PC-3 (cell line): ENCODE results near the gene NHLH2. TPM values are rescaled to one million over a fixed set of nuclear protein-coding genes. Genes with fewer than 3 reads are reported as not detected.

Source experiments
- ATAC-seq: fragments of 200-7000 bp; cut with Tn5 transposase; 2 replicates; pipeline ENCODE4 v1.9.1; 2020; ENCODE audit warnings: mild to moderate bottlenecking, moderate library complexity
- BruUV-seq: library from RNA; stranded (reverse); fragments of 400-500 nt; replicated peaks from 2 replicates; lab custom pipeline; 2021; lab: Mats Ljungman, UMichigan
- CTCF ChIA-PET: fragments of 300-600 bp; sonication (Branson Sonifier 250); formaldehyde crosslinking; loops from one replicate; lab custom pipeline; 2022; ENCODE audit warnings: antibody characterized with exemption; lab: Charles Lee
- POLR2A ChIA-PET: fragments of 300-600 bp; sonication (Branson Sonifier 250); formaldehyde crosslinking; loops from one replicate; lab custom pipeline; 2022; ENCODE audit warnings: antibody characterized with exemption; ENCODE audit not compliant: unreplicated experiment; lab: Charles Lee
- DNase-seq: peaks from one replicate; pipeline ENCODE4 v3.0.0-alpha.2; 2015
- H2AFZ ChIP-seq: fragments of 300-600 bp; sonication (generic); 2 replicates; pipeline ENCODE4 v1.6.0; 2016; ENCODE audit warnings: antibody characterized with exemption, low read length
- H3F3A ChIP-seq: fragments of 300-600 bp; sonication (generic); one replicate; pipeline ENCODE4 v1.6.0; 2017; ENCODE audit warnings: antibody characterized with exemption, low read length, control low read depth, mild to moderate bottlenecking; ENCODE audit not compliant: unreplicated experiment
- H3K27ac ChIP-seq: fragments of 300-600 bp; sonication (generic); 2 replicates; pipeline ENCODE4 v1.5.1; 2016; ENCODE audit warnings: mild to moderate bottlenecking, low read length
- H3K27me3 ChIP-seq: fragments of 300-600 bp; sonication (generic); 2 replicates; pipeline ENCODE4 v1.6.1; 2016; ENCODE audit warnings: low read length, mixed read lengths
- H3K36me3 ChIP-seq: fragments of 300-600 bp; sonication (generic); 2 replicates; pipeline ENCODE4 v1.6.1; 2016; ENCODE audit warnings: low read depth, mixed run types, low read length, mixed read lengths
- H3K4me1 ChIP-seq: fragments of 300-600 bp; sonication (generic); 2 replicates; pipeline ENCODE4 v1.5.1; 2016; ENCODE audit warnings: low read length; ENCODE audit not compliant: insufficient read depth
- H3K4me2 ChIP-seq: fragments of 300-600 bp; sonication (generic); 2 replicates; pipeline ENCODE4 v1.6.0; 2016; ENCODE audit warnings: low read length
- H3K4me3 ChIP-seq: fragments of 300-600 bp; sonication (generic); 2 replicates; pipeline ENCODE4 v1.5.1; 2016; ENCODE audit warnings: mild to moderate bottlenecking, low read length, mixed read lengths
- H3K79me2 ChIP-seq: fragments of 300-600 bp; sonication (generic); 2 replicates; pipeline ENCODE4 v1.6.1; 2017; ENCODE audit warnings: low read length, mixed read lengths
- H3K9ac ChIP-seq: fragments of 300-600 bp; sonication (generic); 2 replicates; pipeline ENCODE4 v1.6.0; 2016; ENCODE audit warnings: mild to moderate bottlenecking, low read length
- H3K9me2 ChIP-seq: fragments of 300-600 bp; sonication (generic); replicated peaks from 2 replicates; pipeline ENCODE4 v1.6.1; 2016; ENCODE audit warnings: mixed run types, low read length, mixed read lengths
- H3K9me3 ChIP-seq: fragments of 300-600 bp; sonication (generic); 2 replicates; pipeline ENCODE4 v1.6.1; 2016; ENCODE audit warnings: low read length, mixed read lengths
- H4K20me1 ChIP-seq: fragments of 300-600 bp; sonication (generic); 2 replicates; pipeline ENCODE4 v1.6.1; 2016; ENCODE audit warnings: low read length, mixed read lengths
- EZH2 ChIP-seq: fragments of 300-600 bp; sonication (generic); IDR thresholded peaks from one replicate; pipeline ENCODE4 v1.6.1; 2017; ENCODE audit warnings: antibody characterized with exemption, mild to moderate bottlenecking, low read length; ENCODE audit not compliant: unreplicated experiment
- EZH2phosphoT487 ChIP-seq: fragments of 300-600 bp; sonication (generic); IDR thresholded peaks from 2 replicates; pipeline ENCODE4 v1.6.1; 2018; ENCODE audit warnings: mild to moderate bottlenecking, antibody characterized with exemption, low read length, borderline replicate concordance
- intact Hi-C: fragments of 100-400 bp; cut with micrococcal nuclease; formaldehyde crosslinking; loops from 2 replicates; pipeline ENCODE4 v1.9.0; 2023
- total RNA-seq: library from RNA; depleted of rRNA; stranded (reverse); fragments of >200 nt; gene quantifications from 2 replicates; pipeline ENCODE4 v1.2.3, GENCODE V29; 2014
- TF ChIP-seq, protein P1 (sequence below): fragments of 300-600 bp; sonication (generic); conservative IDR thresholded peaks from 2 replicates; pipeline ENCODE4 v1.5.1; 2017; ENCODE audit warnings: antibody characterized with exemption, low read depth, mild to moderate bottlenecking, low read length

The NHLH2 gene
- total RNA-seq, 1 experiment from 2014 or later, result not detected

DNA sequence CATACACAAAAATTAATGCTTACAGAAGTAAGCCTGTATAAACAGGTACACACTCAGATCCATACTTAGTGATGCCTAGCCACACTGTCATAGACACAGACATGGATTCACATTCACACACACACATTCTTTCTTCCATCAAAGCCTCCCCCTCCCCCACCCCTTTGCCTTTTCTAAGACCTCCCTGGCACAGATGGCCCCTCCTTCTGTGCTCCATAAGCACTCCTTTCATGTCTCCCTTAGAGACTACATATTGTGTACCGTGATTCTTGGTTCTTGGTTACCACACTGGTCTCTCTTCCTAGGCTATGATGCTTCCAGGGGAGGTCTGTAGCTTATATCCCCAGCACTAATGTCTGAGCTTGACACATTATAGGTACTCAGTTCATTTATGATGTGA lies 2.0 kb upstream of the NHLH2 start:
- H3K9me3 ChIP-seq, result no peaks in the 10 kb centered on the region
- H3K36me3 ChIP-seq, result no peaks in the 10 kb centered on the region
- POLR2A ChIA-PET, result no interaction called here
- no peak overlapping the region for H3K27ac ChIP-seq
- peaks cover 79% of the 10 kb centered on the region for H3K27me3 ChIP-seq
- no peaks in the 10 kb centered on the region for H3F3A ChIP-seq
- H3K79me2 ChIP-seq, result no peaks in the 10 kb centered on the region
- no peak overlapping the region for H3K9ac ChIP-seq
- DNase-seq (no peak), ATAC-seq (no peak)
- H3K9me2 ChIP-seq, result no peaks in the 10 kb centered on the region
- intact Hi-C loops, result no loop called here
- TF ChIP-seq EZH2, result no peak
- TF ChIP-seq, protein P1, sequence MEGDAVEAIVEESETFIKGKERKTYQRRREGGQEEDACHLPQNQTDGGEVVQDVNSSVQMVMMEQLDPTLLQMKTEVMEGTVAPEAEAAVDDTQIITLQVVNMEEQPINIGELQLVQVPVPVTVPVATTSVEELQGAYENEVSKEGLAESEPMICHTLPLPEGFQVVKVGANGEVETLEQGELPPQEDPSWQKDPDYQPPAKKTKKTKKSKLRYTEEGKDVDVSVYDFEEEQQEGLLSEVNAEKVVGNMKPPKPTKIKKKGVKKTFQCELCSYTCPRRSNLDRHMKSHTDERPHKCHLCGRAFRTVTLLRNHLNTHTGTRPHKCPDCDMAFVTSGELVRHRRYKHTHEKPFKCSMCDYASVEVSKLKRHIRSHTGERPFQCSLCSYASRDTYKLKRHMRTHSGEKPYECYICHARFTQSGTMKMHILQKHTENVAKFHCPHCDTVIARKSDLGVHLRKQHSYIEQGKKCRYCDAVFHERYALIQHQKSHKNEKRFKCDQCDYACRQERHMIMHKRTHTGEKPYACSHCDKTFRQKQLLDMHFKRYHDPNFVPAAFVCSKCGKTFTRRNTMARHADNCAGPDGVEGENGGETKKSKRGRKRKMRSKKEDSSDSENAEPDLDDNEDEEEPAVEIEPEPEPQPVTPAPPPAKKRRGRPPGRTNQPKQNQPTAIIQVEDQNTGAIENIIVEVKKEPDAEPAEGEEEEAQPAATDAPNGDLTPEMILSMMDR, result no peak
- no peak for TF ChIP-seq EZH2phosphoT487
- BruUV-seq, result no TSS peak
- H3K4me1 ChIP-seq, result no peaks in the 10 kb centered on the region; the same call in 1 of the 2 replicates
- no peaks in the 10 kb centered on the region for H4K20me1 ChIP-seq
- CTCF ChIA-PET, result no interaction called here
- no peak overlapping the region for H2AFZ ChIP-seq
- H3K4me3 ChIP-seq, result no peak overlapping the region
- H3K4me2 ChIP-seq, result no peak overlapping the region

DNA sequence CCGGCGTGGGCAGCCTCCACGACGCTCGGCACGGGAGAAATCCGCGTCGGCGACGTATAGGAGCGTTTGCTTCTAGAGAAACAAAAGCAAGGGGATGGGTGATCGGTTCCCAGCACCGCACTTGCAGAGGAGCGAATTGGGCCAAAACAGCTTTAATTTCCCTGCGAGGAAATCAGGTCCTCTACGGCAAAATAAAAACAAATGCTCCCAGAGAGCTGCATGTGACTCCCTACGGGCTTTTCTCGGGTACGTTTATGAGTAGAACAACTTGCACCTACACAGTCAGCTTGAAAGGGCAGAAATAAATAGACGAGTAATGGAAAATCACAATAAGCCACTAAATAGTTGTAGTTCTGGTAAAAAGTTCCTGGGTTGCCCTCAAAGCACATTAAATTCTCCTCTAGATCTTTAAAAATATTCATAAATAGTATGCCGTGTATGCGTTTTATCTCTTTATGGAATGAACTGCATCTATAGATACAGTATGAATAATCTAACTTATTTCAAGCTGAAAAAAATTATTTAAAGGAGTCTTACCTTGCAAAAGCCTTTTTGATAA lies 1.2 kb downstream of the NHLH2 start:
- ChIA-PET POLR2A (no interaction called here), CTCF (no interaction called here)
- no peak for DNase-seq
- Histone ChIP-seq H2AFZ (peak overlapping the region; percentile 68; the same call in 1 of the 2 replicates), H3K27me3 (peaks cover 58% of the 10 kb centered on the region), H3K4me2 (peak overlapping the region; percentile 80), H3K79me2 (no peaks in the 10 kb centered on the region), H3F3A (no peaks in the 10 kb centered on the region), H3K9ac (no peak overlapping the region), H3K36me3 (no peaks in the 10 kb centered on the region), H3K4me3 (peak overlapping the region; percentile 54), H3K27ac (no peak overlapping the region), H3K9me3 (no peaks in the 10 kb centered on the region), H3K4me1 (no peaks in the 10 kb centered on the region; the same call in 1 of the 2 replicates), H3K9me2 (no peaks in the 10 kb centered on the region), H4K20me1 (no peaks in the 10 kb centered on the region)
- TF ChIP-seq EZH2phosphoT487 (no peak), EZH2 (peak; percentile 86)
- intact Hi-C loops, result no loop called here
- ATAC-seq, result no peak
- BruUV-seq, result no TSS peak

DNA sequence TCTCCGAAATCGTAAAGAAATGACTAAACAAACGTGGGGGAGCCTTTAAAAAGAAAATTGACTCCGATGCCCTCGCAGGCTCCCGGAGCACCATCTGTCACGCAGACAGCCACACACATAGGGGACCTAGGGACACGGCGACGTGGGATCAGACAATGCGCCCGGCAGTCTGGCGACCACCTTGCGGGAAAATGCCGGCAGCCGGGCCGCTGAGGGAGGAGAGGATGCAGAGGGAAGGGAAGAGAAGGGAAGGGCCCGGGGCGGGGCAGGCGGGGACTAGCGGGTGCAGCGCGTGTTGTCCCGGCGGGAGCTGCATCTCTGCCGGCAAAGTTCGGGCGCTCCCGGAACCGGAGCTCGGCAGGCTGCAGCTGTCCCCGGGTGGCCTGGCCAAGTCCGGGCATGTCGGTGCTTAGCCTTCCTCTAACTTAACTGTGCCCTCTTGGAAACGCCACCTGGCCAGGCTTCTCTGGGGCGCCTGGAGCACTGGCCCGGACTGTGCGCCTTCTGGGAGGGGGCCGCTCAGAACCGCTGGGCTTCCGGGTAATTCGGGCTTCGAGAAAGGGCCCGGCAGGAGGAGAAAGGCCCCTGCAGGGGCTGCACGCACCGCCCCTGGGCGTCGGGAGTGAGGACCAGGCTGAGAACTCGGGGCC lies 1.8 kb downstream of the NHLH2 start:
- peak overlapping the region; percentile 68 for H2AFZ ChIP-seq
- peak overlapping the region; percentile 80 for H3K4me2 ChIP-seq
- no TSS peak for BruUV-seq
- POLR2A ChIA-PET, result no interaction called here
- H3K4me1 ChIP-seq, result no peaks in the 10 kb centered on the region; the same call in 1 of the 2 replicates
- no peaks in the 10 kb centered on the region for H3K36me3 ChIP-seq
- CTCF ChIA-PET, result no interaction called here
- H3K9me2 ChIP-seq, result no peaks in the 10 kb centered on the region
- no peaks in the 10 kb centered on the region for H4K20me1 ChIP-seq
- peaks cover 53% of the 10 kb centered on the region for H3K27me3 ChIP-seq
- H3K9me3 ChIP-seq, result no peaks in the 10 kb centered on the region
- TF ChIP-seq EZH2 (peak; percentile 93), EZH2phosphoT487 (peak; percentile 17; the same call in 1 of the 2 replicates)
- TF ChIP-seq, protein P1, result no peak
- no peak overlapping the region for H3K27ac ChIP-seq
- peak overlapping the region; percentile 54 for H3K4me3 ChIP-seq
- intact Hi-C loops, result no loop called here
- DNase-seq (no peak), ATAC-seq (peak; percentile 55)
- H3K9ac ChIP-seq, result no peak overlapping the region
- no peaks in the 10 kb centered on the region for H3K79me2 ChIP-seq
- no peaks in the 10 kb centered on the region for H3F3A ChIP-seq
